Motor neuron (in vitro differentiated cells): ENCODE results near the gene CDH22. TPM values are rescaled to one million over a fixed set of nuclear protein-coding genes. Genes with fewer than 3 reads are reported as not detected.

Source experiments
- ATAC-seq, 8 experiments: fragments of 200-7000 bp; cut with Tn5 transposase; replicated peaks in 6 of 8; 2 replicates each; pipeline ENCODE4 v1.8.0; 2021; ENCODE audit warnings: mild to moderate bottlenecking in 8 of 8, moderate library complexity in 8 of 8
- H3K27ac ChIP-seq, 2 donors: fragments of 250-450 bp; sonication (Bioruptor Pico); 2 replicates each; pipeline ENCODE4 v1.9.0; 2021; ENCODE audit warnings: antibody characterized with exemption in 2 of 2, mild to moderate bottlenecking in 2 of 2, moderate library complexity in 1 of 2
- H3K4me1 ChIP-seq, 2 donors: fragments of 250-450 bp; sonication (Bioruptor Pico); replicated peaks in 1 of 2; 2 replicates each; pipeline ENCODE4 v1.6.1; 2021; ENCODE audit warnings: antibody characterized with exemption in 2 of 2, mild to moderate bottlenecking in 2 of 2, moderate library complexity in 1 of 2
- H3K4me3 ChIP-seq, 5 donors: fragments of 250-450 bp; sonication (Bioruptor Pico); 2 replicates each; pipeline ENCODE4 v1.9.0; 2021; ENCODE audit warnings: antibody characterized with exemption in 5 of 5, mild to moderate bottlenecking in 5 of 5, moderate library complexity in 4 of 5
- WGBS, 10 experiments: fragments of 450-650 bp; shearing (Covaris generic); methylation state at CpG; one replicate each; pipeline ENCODE4 v1.0.0; 2022; 5-methylcytosine and 5-hydroxymethylcytosine counted together
- in situ Hi-C, 9 experiments: fragments of 400-800 bp; cut with MboI; loops; one replicate each; pipeline ENCODE4 v1.15.0; 2021; ENCODE audit warnings: low sequenced_read_pairs in 9 of 9, low pct_unique_long_range_greater_than_20kb in 2 of 9; ENCODE audit not compliant: unreplicated experiment in 9 of 9
- total RNA-seq, 8 experiments: library from RNA; unstranded; fragments of 300-600 nt; gene quantifications; 2 replicates each; pipeline versions ENCODE4 v1.2.3 to v1.2.4, GENCODE V29; 2022

Gene CDH22
- total RNA-seq, 8 experiments from 2014 or later, result 0.36 to 4.4 (median 2.3) TPM

GRCh38 chr20:46150943-46151342 lies 157.4 kb downstream of the CDH22 start:
- in situ Hi-C loops, result no loop called here
- WGBS, 10 experiments, result 60% methylated on average over 1 of the region's 5 CpGs; no CpG with 5 or more reads in 9 of the 10 experiments
- Histone ChIP-seq H3K4me3 (no peak overlapping the region), H3K4me1 (peaks cover 8 to 17% of the 10 kb centered on the region in 2 donors), H3K27ac (no peak overlapping the region)
- ATAC-seq, result peak in 5 of 8 experiments; percentile 35 to 86 (median 65)

- no peak for ATAC-seq
- H3K4me1 ChIP-seq, result peaks cover 11 to 21% of the 10 kb centered on the region in 2 donors
- 20 to 90% (median 74%) methylated on average over 1 to 11 of the region's 14 CpGs; no CpG with 5 or more reads in 3 of the 10 experiments for WGBS, 10 experiments
- in situ Hi-C loops, result loop anchor here in 7 of 9 experiments (25.0 kb wide), 4 partner anchors 164 to 539 kb away; partner anchors contain the start of genes CDH22 (in 4 of the 7) and TP53RK (in 1 of the 7)
- H3K27ac ChIP-seq, result no peak overlapping the region
- no peak overlapping the region for H3K4me3 ChIP-seq
Measured at GRCh38 chr20:46148313-46149208, 159.7 kb downstream of the CDH22 start.

GRCh38 chr20:46145713-46146112 lies 162.6 kb downstream of the CDH22 start:
- ATAC-seq, result peak in 1 of 8 experiments; percentile 14
- 6 to 63% (median 27%) methylated on average over 1 to 3 of the region's 3 CpGs; no CpG with 5 or more reads in 3 of the 10 experiments for WGBS, 10 experiments
- Histone ChIP-seq H3K4me1 (peaks cover 15 to 21% of the 10 kb centered on the region in 2 donors), H3K4me3 (no peak overlapping the region), H3K27ac (no peak overlapping the region)
- in situ Hi-C loops, result loop anchor here in 7 of 9 experiments (25.0 kb wide), 4 partner anchors 167 to 542 kb away; partner anchors contain the start of genes CDH22 (in 4 of the 7) and TP53RK (in 1 of the 7)

GRCh38 chr20:46144432-46145025 lies 163.8 kb downstream of the CDH22 start:
- in situ Hi-C loops, result loop anchor here in 7 of 9 experiments (25.0 kb wide), 4 partner anchors 168 to 543 kb away; partner anchors contain the start of genes CDH22 (in 4 of the 7) and TP53RK (in 1 of the 7)
- peaks cover 20 to 26% of the 10 kb centered on the region in 2 donors for H3K4me1 ChIP-seq
- no peak overlapping the region for H3K4me3 ChIP-seq
- 0 to 87% (median 40%) methylated on average over 1 to 5 of the region's 8 CpGs; no CpG with 5 or more reads in 3 of the 10 experiments for WGBS, 10 experiments
- ATAC-seq, result peak in 3 of 8 experiments; percentile 66 to 81 (median 72)
- H3K27ac ChIP-seq, result no peak overlapping the region

GRCh38 chr20:46142124-46142523 lies 166.2 kb downstream of the CDH22 start:
- 10 to 45% (median 23%) methylated on average over 2 to 5 of the region's 5 CpGs; no CpG with 5 or more reads in 1 of the 10 experiments for WGBS, 10 experiments
- in situ Hi-C loops, result loop anchor here in 7 of 9 experiments (25.0 kb wide), 4 partner anchors 170 to 545 kb away; partner anchors contain the start of genes CDH22 (in 4 of the 7) and TP53RK (in 1 of the 7)
- Histone ChIP-seq H3K4me3 (no peak overlapping the region), H3K27ac (no peak overlapping the region), H3K4me1 (peaks cover 43 to 44% of the 10 kb centered on the region in 2 donors)
- peak in 5 of 8 experiments; percentile 64 to 80 (median 77) for ATAC-seq

GRCh38 chr20:46139908-46140482 lies 168.3 kb downstream of the CDH22 start:
- no peak overlapping the region for H3K4me3 ChIP-seq
- ATAC-seq, result peak in 2 of 8 experiments; percentile 6 to 13
- peaks cover 45 to 56% of the 10 kb centered on the region in 2 donors for H3K4me1 ChIP-seq
- 60 to 100% (median 60%) methylated on average over 1 to 2 of the region's 5 CpGs; no CpG with 5 or more reads in 7 of the 10 experiments for WGBS, 10 experiments
- in situ Hi-C loops, result loop anchor here in 7 of 9 experiments (10.0 to 25.0 kb wide), 5 partner anchors 172 to 547 kb away; partner anchors contain the start of genes CDH22 (in 4 of the 7) and TP53RK (in 1 of the 7)
- H3K27ac ChIP-seq, result no peak overlapping the region

- WGBS, 10 experiments, result 20 to 80% (median 40%) methylated on average over 1 to 2 of the region's 8 CpGs; no CpG with 5 or more reads in 5 of the 10 experiments
- no peak overlapping the region for H3K4me3 ChIP-seq
- in situ Hi-C loops, result loop anchor here in 7 of 9 experiments (10.0 to 25.0 kb wide), 5 partner anchors 173 to 548 kb away; partner anchors contain the start of genes CDH22 (in 4 of the 7) and TP53RK (in 1 of the 7)
- peaks cover 45 to 56% of the 10 kb centered on the region in 2 donors for H3K4me1 ChIP-seq
- ATAC-seq, result peak in 2 of 8 experiments; percentile 3 to 48
- H3K27ac ChIP-seq, result no peak overlapping the region
Measured at GRCh38 chr20:46139266-46139889, 168.9 kb downstream of the CDH22 start.

- H3K27ac ChIP-seq, result no peak overlapping the region
- ATAC-seq, result peak in 2 of 8 experiments; percentile 9 to 11
- no peak overlapping the region for H3K4me3 ChIP-seq
- in situ Hi-C loops, result loop anchor here in 7 of 9 experiments (10.0 to 25.0 kb wide), 5 partner anchors 174 to 549 kb away; partner anchors contain the start of genes CDH22 (in 4 of the 7) and TP53RK (in 1 of the 7)
- WGBS, 10 experiments, result 43 to 100% (median 88%) methylated on average over 1 to 5 of the region's 5 CpGs; no CpG with 5 or more reads in 4 of the 10 experiments
- H3K4me1 ChIP-seq, result peaks cover 45 to 56% of the 10 kb centered on the region in 2 donors
Measured at GRCh38 chr20:46137816-46138215, 170.5 kb downstream of the CDH22 start.

GRCh38 chr20:46135856-46136633 lies 172.3 kb downstream of the CDH22 start:
- Histone ChIP-seq H3K4me1 (peaks cover 32 to 45% of the 10 kb centered on the region in 2 donors), H3K27ac (no peak overlapping the region), H3K4me3 (no peak overlapping the region)
- WGBS, 10 experiments, result 11 to 30% (median 20%) methylated on average over 2 to 3 of the region's 12 CpGs; no CpG with 5 or more reads in 7 of the 10 experiments
- ATAC-seq, result peak; percentile 6 to 81 (median 70)
- in situ Hi-C loops, result loop anchor here in 7 of 9 experiments (10.0 to 25.0 kb wide), 5 partner anchors 176 to 551 kb away; partner anchors contain the start of genes CDH22 (in 4 of the 7) and TP53RK (in 1 of the 7)

GRCh38 chr20:46134716-46135115 lies 173.6 kb downstream of the CDH22 start:
- H3K27ac ChIP-seq, result no peak overlapping the region
- peaks cover 34 to 46% of the 10 kb centered on the region in 2 donors for H3K4me1 ChIP-seq
- 65 to 95% (median 80%) methylated on average over 1 to 5 of the region's 7 CpGs; no CpG with 5 or more reads in 3 of the 10 experiments for WGBS, 10 experiments
- peak in 2 of 8 experiments; percentile 11 to 19 for ATAC-seq
- H3K4me3 ChIP-seq, result no peak overlapping the region
- in situ Hi-C loops, result loop anchor here in 7 of 9 experiments (10.0 to 25.0 kb wide), 5 partner anchors 178 to 553 kb away; partner anchors contain the start of genes CDH22 (in 4 of the 7) and TP53RK (in 1 of the 7)
